PFSK-1 (cell line): ENCODE results near the gene TSEN34.
A peak's percentile ranks its signal among the peaks of the same experiment; 100 is the strongest.
"Not testable (repeated sequence)": the region's sequence is repeated elsewhere in the genome, so short reads cannot be mapped to it uniquely, and the experiment has no call there.

Experiments used
- FOXP2 ChIP-seq: optimal IDR thresholded peaks from 2 replicates; pipeline ENCODE3; 2011; ENCODE audit warnings: borderline replicate concordance, control low read depth, inconsistent platforms; ENCODE audit not compliant: insufficient read depth; ENCODE audit errors: extremely low read length, extremely low read depth
- POLR2AphosphoS5 ChIP-seq: IDR thresholded peaks from 2 replicates; pipeline ENCODE4 v1.6.1; 2012; ENCODE audit warnings: low read depth, mild to moderate bottlenecking, control low read depth, low read length, moderate library complexity
- SIN3A ChIP-seq: IDR thresholded peaks from 2 replicates; pipeline ENCODE4 v1.6.1; 2012; ENCODE audit warnings: mild to moderate bottlenecking, low read length, moderate library complexity, borderline replicate concordance; ENCODE audit not compliant: insufficient read depth
- TAF1 ChIP-seq: IDR thresholded peaks from 2 replicates; pipeline ENCODE4 v1.6.1; 2012; ENCODE audit warnings: low read length, control low read depth, borderline replicate concordance; ENCODE audit not compliant: insufficient read depth
- TF ChIP-seq, protein P1 (sequence below), 2 experiments: IDR thresholded peaks; 2 replicates each; pipeline versions ENCODE4 v1.6.1 to v1.8.0; 2011 to 2012; ENCODE audit warnings: low read depth in 2 of 2, low read length in 2 of 2, control low read depth in 1 of 2, inconsistent platforms in 1 of 2, mild to moderate bottlenecking in 1 of 2, moderate library complexity in 1 of 2; ENCODE audit not compliant: insufficient read depth in 1 of 2

TSEN34 gene

GRCh38 chr19:54222474-54223276 is 31.6 kb downstream of the TSEN34 start, which contains the start of gene LILRB3:
Gene LILRB3 (minus strand): TSS chr19:54223007. CDS start chr19:54222976, 31 bp downstream.
- not testable (repeated sequence) for TF ChIP-seq TAF1, SIN3A, POLR2AphosphoS5

DNA sequence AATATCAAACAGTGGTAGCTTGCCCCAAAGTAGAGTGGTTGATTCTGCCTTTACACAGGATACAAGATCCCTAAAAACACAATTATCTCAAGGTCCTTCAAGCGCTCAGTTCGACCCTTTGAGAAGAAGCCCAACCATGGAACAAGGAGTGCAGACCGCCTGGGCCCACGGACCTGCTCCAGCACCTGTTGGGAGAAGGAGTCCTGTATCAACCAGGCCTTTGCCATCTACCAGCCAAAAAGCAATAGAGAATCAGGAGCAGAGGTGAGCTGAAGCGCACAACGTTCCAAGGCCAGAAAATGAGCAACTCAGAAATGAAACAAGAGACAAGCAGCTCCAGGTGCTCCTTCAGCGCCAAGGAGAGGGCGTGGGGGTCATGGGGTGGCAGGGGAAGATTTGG is 38.0 kb downstream of the TSEN34 start:
- TF ChIP-seq, protein P1, sequence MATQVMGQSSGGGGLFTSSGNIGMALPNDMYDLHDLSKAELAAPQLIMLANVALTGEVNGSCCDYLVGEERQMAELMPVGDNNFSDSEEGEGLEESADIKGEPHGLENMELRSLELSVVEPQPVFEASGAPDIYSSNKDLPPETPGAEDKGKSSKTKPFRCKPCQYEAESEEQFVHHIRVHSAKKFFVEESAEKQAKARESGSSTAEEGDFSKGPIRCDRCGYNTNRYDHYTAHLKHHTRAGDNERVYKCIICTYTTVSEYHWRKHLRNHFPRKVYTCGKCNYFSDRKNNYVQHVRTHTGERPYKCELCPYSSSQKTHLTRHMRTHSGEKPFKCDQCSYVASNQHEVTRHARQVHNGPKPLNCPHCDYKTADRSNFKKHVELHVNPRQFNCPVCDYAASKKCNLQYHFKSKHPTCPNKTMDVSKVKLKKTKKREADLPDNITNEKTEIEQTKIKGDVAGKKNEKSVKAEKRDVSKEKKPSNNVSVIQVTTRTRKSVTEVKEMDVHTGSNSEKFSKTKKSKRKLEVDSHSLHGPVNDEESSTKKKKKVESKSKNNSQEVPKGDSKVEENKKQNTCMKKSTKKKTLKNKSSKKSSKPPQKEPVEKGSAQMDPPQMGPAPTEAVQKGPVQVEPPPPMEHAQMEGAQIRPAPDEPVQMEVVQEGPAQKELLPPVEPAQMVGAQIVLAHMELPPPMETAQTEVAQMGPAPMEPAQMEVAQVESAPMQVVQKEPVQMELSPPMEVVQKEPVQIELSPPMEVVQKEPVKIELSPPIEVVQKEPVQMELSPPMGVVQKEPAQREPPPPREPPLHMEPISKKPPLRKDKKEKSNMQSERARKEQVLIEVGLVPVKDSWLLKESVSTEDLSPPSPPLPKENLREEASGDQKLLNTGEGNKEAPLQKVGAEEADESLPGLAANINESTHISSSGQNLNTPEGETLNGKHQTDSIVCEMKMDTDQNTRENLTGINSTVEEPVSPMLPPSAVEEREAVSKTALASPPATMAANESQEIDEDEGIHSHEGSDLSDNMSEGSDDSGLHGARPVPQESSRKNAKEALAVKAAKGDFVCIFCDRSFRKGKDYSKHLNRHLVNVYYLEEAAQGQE (IDR thresholded peaks at IDR 0.05; ENCODE audit: insufficient read depth in 1 of 2, low read depth in 2 of 2, low read length in 2 of 2) = no peak
- TF ChIP-seq SIN3A = no peak
- TF ChIP-seq FOXP2 = no peak
- no peak for TF ChIP-seq TAF1
- TF ChIP-seq POLR2AphosphoS5 = no peak

GRCh38 chr19:54230031-54230430 is 38.9 kb downstream of the TSEN34 start:
- TF ChIP-seq POLR2AphosphoS5 (no peak), TAF1 (no peak), SIN3A (no peak), FOXP2 (no peak)
- TF ChIP-seq, protein P1 (IDR thresholded peaks at IDR 0.05; ENCODE audit: insufficient read depth in 1 of 2, low read depth in 2 of 2, low read length in 2 of 2) = no peak

- TF ChIP-seq POLR2AphosphoS5 = no peak
- TF ChIP-seq, protein P1 (IDR thresholded peaks at IDR 0.05; ENCODE audit: insufficient read depth in 1 of 2, low read depth in 2 of 2, low read length in 2 of 2) = no peak
- TF ChIP-seq SIN3A = no peak
- TF ChIP-seq TAF1 = no peak
- peak; percentile 88 for TF ChIP-seq FOXP2
Measured at GRCh38 chr19:54231077-54231931, 40.2 kb downstream of the TSEN34 start.

DNA sequence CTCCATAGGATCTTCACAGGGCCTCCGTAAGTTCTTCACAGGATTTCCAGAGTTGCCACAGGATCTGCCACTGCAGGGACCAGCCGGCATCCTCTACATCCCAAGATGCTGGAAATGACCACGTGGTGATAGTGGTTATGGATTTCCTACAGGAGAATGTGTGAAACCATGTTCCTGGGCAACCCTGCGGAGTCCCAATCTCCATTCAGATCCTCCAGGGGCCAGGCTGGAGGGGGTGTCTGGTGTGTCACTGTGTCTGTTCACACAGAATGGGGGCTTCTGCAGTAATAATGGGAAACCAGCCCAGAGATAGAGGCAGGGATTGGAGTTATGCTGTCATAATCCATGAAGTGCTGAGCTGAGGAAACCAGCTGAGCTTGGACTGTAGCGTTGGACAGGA is 42.8 kb downstream of the TSEN34 start:
- TF ChIP-seq FOXP2 (no peak), POLR2AphosphoS5 (no peak), SIN3A (no peak), TAF1 (no peak)
- TF ChIP-seq, protein P1 (IDR thresholded peaks at IDR 0.05; ENCODE audit: insufficient read depth in 1 of 2, low read depth in 2 of 2, low read length in 2 of 2) = no peak
